Fibroblast of mammary gland (primary cell): ENCODE measurements around the gene PIK3C3.

Experiments used
- DNase-seq: peaks from one replicate; pipeline ENCODE4 v3.0.0-alpha.2; 2010; ENCODE audit warnings: low read depth
- H3K4me3 ChIP-seq: 2 replicates; pipeline ENCODE4 v1.5.1; 2011; ENCODE audit warnings: low read depth, mild to moderate bottlenecking, low read length, moderate library complexity; ENCODE audit not compliant: control insufficient read depth
- TF ChIP-seq, protein P1 (sequence below): conservative IDR thresholded peaks from 2 replicates; pipeline ENCODE4 v1.5.1; 2011; ENCODE audit warnings: low read depth, low read length, inconsistent platforms; ENCODE audit not compliant: control insufficient read depth, insufficient read depth

Gene PIK3C3

DNA sequence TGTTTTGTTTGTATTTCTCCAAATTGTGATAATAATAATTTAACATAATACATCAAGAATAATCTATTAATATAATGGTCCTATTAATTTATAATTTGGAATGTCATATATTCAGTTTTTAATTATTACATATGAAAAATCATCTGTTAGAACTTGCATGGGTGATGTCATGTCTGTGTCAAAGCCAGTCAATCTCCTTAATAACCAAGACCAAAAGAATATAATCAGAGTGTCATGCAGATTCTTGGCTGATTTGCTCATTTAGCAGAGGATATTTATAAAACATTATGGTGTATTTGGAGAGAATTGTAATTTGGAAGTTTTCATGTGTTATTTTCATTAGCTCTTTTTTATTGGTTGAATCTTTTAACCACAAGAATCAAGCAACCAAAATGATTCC lies 96.4 kb downstream of the PIK3C3 start:
- TF ChIP-seq, protein P1, sequence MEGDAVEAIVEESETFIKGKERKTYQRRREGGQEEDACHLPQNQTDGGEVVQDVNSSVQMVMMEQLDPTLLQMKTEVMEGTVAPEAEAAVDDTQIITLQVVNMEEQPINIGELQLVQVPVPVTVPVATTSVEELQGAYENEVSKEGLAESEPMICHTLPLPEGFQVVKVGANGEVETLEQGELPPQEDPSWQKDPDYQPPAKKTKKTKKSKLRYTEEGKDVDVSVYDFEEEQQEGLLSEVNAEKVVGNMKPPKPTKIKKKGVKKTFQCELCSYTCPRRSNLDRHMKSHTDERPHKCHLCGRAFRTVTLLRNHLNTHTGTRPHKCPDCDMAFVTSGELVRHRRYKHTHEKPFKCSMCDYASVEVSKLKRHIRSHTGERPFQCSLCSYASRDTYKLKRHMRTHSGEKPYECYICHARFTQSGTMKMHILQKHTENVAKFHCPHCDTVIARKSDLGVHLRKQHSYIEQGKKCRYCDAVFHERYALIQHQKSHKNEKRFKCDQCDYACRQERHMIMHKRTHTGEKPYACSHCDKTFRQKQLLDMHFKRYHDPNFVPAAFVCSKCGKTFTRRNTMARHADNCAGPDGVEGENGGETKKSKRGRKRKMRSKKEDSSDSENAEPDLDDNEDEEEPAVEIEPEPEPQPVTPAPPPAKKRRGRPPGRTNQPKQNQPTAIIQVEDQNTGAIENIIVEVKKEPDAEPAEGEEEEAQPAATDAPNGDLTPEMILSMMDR = no peak
- DNase-seq = no peak
- H3K4me3 ChIP-seq = no peak overlapping the region

DNA sequence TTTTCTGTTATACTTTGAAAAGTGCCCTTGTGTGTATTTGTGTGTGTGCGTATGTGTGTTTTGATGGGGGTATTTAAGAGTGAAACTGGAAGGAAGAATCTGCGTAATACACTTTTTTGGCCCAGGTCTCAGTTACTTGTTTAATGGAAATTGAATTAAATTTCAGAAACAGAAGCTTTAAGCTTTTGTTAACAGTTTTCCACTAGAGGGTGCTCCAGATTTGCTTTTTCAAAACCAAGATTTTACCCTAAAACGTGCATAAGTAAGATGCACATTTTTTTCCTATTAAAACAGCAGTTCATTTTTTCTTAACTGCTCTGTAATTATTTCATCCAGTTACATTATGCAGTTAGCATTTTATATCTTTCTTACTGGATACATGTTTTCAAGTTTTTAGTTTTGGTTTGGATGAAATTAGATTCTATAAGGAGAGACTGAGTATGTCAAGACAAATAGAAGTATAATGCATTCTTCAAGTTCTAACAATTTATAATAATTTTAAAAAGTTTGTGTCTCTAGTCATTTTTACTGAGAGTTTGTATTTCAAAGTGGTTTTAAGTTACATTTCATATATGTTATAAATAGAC lies 97.2 kb downstream of the PIK3C3 start:
- TF ChIP-seq, protein P1 = peak; percentile 59
- H3K4me3 ChIP-seq = no peak overlapping the region
- DNase-seq = peak; percentile 53

DNA sequence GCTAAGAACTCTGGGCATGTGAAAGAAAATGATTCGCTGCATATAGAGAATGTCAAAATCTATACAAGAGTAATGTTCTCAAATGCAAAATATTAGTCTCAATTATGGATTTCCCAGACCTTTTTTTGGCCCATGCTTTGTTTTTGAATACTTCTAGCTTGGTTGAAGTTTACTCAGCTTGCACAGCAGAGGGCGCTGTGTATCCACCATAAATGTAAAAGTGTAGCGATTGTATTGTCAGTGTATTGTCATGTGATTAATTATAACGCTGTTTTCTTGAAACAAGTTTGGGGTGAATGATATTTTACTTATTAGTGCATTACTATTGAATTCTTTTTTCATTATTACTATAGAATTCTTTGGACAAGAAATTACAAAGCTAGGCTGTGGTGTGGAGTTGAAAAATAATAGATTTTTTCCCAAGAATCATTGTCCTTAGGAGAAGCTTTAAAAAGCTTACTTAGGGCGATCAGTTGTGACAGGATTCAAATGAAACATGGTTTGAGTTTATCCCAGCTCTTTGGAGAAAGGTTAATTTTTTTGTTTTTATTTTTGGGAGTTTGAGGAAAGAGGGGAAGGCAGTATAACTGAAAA lies 98.3 kb downstream of the PIK3C3 start:
- H3K4me3 ChIP-seq = no peak overlapping the region
- TF ChIP-seq, protein P1 = peak; percentile 86
- peak; percentile 72 for DNase-seq

DNA sequence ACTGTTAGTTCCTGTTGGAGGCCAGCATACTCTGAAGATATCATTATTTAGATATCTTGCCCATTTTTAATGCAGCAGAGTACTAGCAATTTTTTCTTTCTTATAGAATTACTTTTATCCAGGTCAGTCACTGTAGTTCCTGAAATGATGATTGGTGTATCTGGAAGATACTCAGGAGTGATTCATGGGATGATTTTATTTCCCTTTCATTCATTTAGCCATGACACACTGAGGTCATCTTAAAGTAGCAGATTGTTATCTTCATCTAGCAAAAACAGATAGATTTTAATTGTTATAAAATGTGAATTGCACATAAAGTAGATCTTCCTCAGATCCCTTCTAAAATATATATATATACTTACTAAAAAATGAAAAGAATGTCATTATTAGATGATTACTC lies 109.1 kb downstream of the PIK3C3 start:
- DNase-seq = no peak
- no peak overlapping the region for H3K4me3 ChIP-seq
- TF ChIP-seq, protein P1 = no peak

DNA sequence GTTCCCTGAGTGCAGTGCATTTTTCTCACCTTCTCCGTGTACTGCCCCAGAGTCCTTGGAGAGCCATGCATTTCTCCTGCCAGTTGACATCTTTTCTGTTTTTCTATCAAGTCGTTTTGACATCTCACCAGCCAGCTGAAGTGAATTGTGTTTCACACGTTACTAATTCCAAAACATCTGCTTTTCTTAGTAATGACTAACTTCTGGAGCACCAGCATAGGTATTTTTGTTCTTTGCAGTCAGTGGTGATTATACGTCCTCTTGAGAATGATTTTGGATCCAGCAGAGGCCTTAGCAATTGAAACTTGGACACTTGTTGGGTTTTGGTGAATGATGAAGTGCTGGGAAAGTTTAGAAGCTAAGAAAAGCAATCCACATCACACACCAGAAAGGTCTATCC lies 112.5 kb downstream of the PIK3C3 start:
- no peak for DNase-seq
- TF ChIP-seq, protein P1 = no peak
- H3K4me3 ChIP-seq = no peak overlapping the region

DNA sequence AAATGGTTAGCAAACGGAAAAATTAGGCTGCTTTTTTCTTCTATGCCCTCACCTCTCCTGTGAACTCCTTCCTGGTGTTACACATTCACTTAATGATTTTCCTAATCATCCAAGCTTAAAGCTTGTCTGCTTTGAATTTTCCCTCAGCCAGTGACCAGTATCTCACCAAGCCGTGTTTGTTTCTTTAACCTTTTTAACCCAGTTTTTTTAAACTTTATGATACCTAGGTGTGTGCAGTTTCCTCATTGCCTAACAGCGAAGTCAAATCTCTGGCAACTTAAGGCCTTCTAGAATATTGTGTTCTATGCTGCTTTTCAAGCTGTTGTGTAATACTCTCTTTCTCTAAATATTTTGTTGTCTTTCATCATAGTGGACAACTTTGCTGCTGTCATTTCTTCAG lies 113.0 kb downstream of the PIK3C3 start:
- TF ChIP-seq, protein P1 = no peak
- no peak overlapping the region for H3K4me3 ChIP-seq
- DNase-seq = no peak
